Thyroid gland (tissue), 4 donors: Measurements from ENCODE around the gene UNC119.

ENCODE experiments used
- POLR2A ChIP-seq, 2 donors: fragments of 450-650 bp; IDR thresholded peaks; one replicate each; pipeline ENCODE4 v1.6.1; 2017; ENCODE audit warnings: antibody characterized with exemption in 2 of 2, mild to moderate bottlenecking in 2 of 2, moderate library complexity in 1 of 2
- TF ChIP-seq, protein P1 (sequence below), 6 experiments: fragments of 200-600 bp in 3 of 6; fragments of 450-650 bp in 3 of 6; sonication (generic) in 3 of 6; IDR thresholded peaks; one replicate each; pipeline ENCODE4 v1.5.1; 2016 to 2019; ENCODE audit warnings: antibody characterized with exemption in 6 of 6, mild to moderate bottlenecking in 2 of 6, inconsistent platforms in 1 of 6, moderate library complexity in 1 of 6

GRCh38 chr17:28518578-28518977, 33.8 kb downstream of the UNC119 start:
- TF ChIP-seq, protein P1, sequence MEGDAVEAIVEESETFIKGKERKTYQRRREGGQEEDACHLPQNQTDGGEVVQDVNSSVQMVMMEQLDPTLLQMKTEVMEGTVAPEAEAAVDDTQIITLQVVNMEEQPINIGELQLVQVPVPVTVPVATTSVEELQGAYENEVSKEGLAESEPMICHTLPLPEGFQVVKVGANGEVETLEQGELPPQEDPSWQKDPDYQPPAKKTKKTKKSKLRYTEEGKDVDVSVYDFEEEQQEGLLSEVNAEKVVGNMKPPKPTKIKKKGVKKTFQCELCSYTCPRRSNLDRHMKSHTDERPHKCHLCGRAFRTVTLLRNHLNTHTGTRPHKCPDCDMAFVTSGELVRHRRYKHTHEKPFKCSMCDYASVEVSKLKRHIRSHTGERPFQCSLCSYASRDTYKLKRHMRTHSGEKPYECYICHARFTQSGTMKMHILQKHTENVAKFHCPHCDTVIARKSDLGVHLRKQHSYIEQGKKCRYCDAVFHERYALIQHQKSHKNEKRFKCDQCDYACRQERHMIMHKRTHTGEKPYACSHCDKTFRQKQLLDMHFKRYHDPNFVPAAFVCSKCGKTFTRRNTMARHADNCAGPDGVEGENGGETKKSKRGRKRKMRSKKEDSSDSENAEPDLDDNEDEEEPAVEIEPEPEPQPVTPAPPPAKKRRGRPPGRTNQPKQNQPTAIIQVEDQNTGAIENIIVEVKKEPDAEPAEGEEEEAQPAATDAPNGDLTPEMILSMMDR (IDR thresholded peaks at IDR 0.05) = no peak
- no peak for TF ChIP-seq POLR2A (IDR thresholded peaks at IDR 0.05)
